ENCODE measurements around the gene TLE3.

DNA sequence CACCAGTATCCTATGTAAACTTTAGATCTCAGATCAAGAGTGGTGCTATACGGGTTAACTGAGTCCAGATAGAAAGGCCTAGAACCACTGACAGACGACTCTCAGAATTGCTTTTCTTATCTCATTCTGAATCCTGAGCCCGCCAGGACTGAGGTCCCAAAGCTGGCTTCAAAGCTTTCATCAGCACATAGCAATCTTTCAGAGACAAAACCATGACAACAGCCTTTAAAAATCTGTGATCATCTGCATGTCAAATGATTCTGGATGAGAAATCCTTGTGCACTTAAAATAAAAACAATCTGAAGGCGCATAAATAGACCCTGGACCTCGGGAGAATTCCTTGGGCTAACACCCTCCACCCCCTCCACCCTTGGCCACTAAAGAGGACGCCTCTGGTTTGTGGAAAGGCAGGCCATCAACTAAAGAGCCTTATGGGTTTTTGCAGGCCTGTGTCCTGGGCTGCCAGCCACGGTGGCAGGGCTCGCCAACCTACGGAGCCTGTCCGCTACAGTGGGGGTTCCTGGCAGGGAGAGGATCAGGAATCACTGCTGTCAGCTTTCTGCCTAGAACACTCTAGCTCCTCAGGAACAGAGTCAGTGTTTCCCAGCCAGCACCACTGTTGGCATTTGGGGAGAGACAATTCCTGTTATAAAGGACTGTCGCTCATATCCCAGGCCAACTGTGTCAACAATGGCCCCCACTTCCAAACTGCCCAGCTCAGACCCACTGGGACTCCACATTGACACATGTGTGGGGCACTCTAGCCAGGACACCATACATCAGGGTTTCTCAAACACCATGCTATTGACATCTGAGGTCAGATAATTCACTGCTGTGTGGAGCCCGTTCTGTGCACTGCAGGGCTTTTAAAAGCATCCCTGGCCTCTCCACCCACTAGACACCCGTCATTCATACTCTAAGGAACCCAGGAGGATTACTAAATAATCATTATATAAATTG lies 20.2 kb downstream of the TLE3 start:
- no peak for TF ChIP-seq POLR2A (IDR thresholded peaks at IDR 0.05)
- TF ChIP-seq, protein P1, sequence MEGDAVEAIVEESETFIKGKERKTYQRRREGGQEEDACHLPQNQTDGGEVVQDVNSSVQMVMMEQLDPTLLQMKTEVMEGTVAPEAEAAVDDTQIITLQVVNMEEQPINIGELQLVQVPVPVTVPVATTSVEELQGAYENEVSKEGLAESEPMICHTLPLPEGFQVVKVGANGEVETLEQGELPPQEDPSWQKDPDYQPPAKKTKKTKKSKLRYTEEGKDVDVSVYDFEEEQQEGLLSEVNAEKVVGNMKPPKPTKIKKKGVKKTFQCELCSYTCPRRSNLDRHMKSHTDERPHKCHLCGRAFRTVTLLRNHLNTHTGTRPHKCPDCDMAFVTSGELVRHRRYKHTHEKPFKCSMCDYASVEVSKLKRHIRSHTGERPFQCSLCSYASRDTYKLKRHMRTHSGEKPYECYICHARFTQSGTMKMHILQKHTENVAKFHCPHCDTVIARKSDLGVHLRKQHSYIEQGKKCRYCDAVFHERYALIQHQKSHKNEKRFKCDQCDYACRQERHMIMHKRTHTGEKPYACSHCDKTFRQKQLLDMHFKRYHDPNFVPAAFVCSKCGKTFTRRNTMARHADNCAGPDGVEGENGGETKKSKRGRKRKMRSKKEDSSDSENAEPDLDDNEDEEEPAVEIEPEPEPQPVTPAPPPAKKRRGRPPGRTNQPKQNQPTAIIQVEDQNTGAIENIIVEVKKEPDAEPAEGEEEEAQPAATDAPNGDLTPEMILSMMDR (IDR thresholded peaks at IDR 0.05) = no peak

Measured in prostate gland (tissue), 2 donors.